Esophagus squamous epithelium (tissue), 5 donors: ENCODE measurements around the gene GCNT2. TPM values are rescaled to one million over a fixed set of nuclear protein-coding genes. Genes with fewer than 3 reads are reported as not detected.

Experiments
- DNase-seq: peaks from one replicate; lab custom pipeline; 2025; lab: John Stamatoyannopoulos, UW
- H3K27ac ChIP-seq, 4 donors: fragments of 200-600 bp; sonication (generic); one replicate each; pipeline ENCODE4 v1.5.1; 2016 to 2019; ENCODE audit warnings: mild to moderate bottlenecking in 1 of 4
- H3K27me3 ChIP-seq, 4 donors: fragments of 200-600 bp; sonication (generic); 1 replicate in 3 of 4; 2 replicates in 1 of 4; pipeline versions ENCODE4 v1.5.1 to v1.6.0; 2017 to 2021; ENCODE audit warnings: antibody characterized with exemption in 1 of 4
- H3K36me3 ChIP-seq, 3 donors: fragments of 200-600 bp; sonication (generic); one replicate each; pipeline ENCODE4 v1.5.1; 2016 to 2019
- H3K4me1 ChIP-seq, 3 donors: fragments of 200-600 bp; sonication (generic); one replicate each; pipeline ENCODE4 v1.5.1; 2017 to 2019
- H3K4me3 ChIP-seq, 4 donors: fragments of 200-600 bp; sonication (generic); 1 replicate in 3 of 4; 2 replicates in 1 of 4; pipeline ENCODE4 v1.5.1; 2016 to 2019; ENCODE audit warnings: mild to moderate bottlenecking in 2 of 4, moderate library complexity in 1 of 4
- H3K9me3 ChIP-seq, 3 donors: fragments of 200-600 bp; sonication (generic); one replicate each; pipeline ENCODE4 v1.5.1; 2016 to 2019
- CTCF ChIP-seq, 6 experiments: fragments of 450-650 bp in 4 of 6; fragments of 200-600 bp in 2 of 6; sonication (generic) in 2 of 6; IDR thresholded peaks; one replicate each; pipeline ENCODE4 v1.5.1; 2016 to 2019; ENCODE audit warnings: antibody characterized with exemption in 6 of 6, mild to moderate bottlenecking in 4 of 6, moderate library complexity in 4 of 6
- POLR2A ChIP-seq, 4 donors: fragments of 450-650 bp; IDR thresholded peaks; one replicate each; pipeline ENCODE4 v1.6.1; 2017; ENCODE audit warnings: antibody characterized with exemption in 4 of 4, mild to moderate bottlenecking in 4 of 4, moderate library complexity in 3 of 4
- WGBS, 2 donors: methylation state at CpG; one replicate each; pipeline ENCODE4 v1.1.5; 2018; 5-methylcytosine and 5-hydroxymethylcytosine counted together
- intact Hi-C: fragments of 100-400 bp; cut with DNase I; formaldehyde crosslinking; loops from one replicate; pipeline ENCODE4 v1.15.0; 2022
- total RNA-seq, 4 donors: library from RNA; depleted of rRNA; stranded (reverse); fragments of >200 nt; gene quantifications; one replicate each; pipeline ENCODE4 v1.1.0, GENCODE V29; 2016
- donor health status: DM: yes; HTN: yes; CAD: no.

Gene GCNT2
- total RNA-seq, 4 donors from 2014 or later = 6.9 to 17.2 (median 8.9) TPM

GRCh38 chr6:10537726-10538125 is 16.6 kb downstream of the GCNT2 start:
- no peak for DNase-seq
- Histone ChIP-seq H3K27ac (no peak overlapping the region), H3K4me3 (no peak overlapping the region), H3K9me3 (no peaks in the 10 kb centered on the region), H3K36me3 (no peaks in the 10 kb centered on the region), H3K27me3 (no peaks in the 10 kb centered on the region), H3K4me1 (no peaks in the 10 kb centered on the region)
- intact Hi-C loops = no loop called here
- WGBS, 2 donors = 93% methylated on average over 5 of the region's 5 CpGs
- TF ChIP-seq CTCF (IDR thresholded peaks at IDR 0.05) = no peak
- no peak for TF ChIP-seq POLR2A (IDR thresholded peaks at IDR 0.05)

- intact Hi-C loops = no loop called here
- Histone ChIP-seq H3K9me3 (no peaks in the 10 kb centered on the region), H3K36me3 (no peaks in the 10 kb centered on the region), H3K27me3 (no peaks in the 10 kb centered on the region), H3K27ac (no peak overlapping the region), H3K4me1 (no peaks in the 10 kb centered on the region), H3K4me3 (no peak overlapping the region)
- no peak for DNase-seq
- WGBS, 2 donors = 82 to 91% methylated on average over 4 of the region's 4 CpGs
- TF ChIP-seq POLR2A (IDR thresholded peaks at IDR 0.05) (no peak), CTCF (IDR thresholded peaks at IDR 0.05) (no peak)
These were observed 19.1 kb downstream of the GCNT2 start for GRCh38 chr6:10540073-10540746.

GRCh38 chr6:10541591-10541990 is 20.4 kb downstream of the GCNT2 start:
- intact Hi-C loops = no loop called here
- 79 to 100% methylated on average over 1 of the region's 1 CpG for WGBS, 2 donors
- no peaks in the 10 kb centered on the region for H3K9me3 ChIP-seq
- TF ChIP-seq CTCF (IDR thresholded peaks at IDR 0.05) (no peak), POLR2A (IDR thresholded peaks at IDR 0.05) (no peak)
- no peaks in the 10 kb centered on the region for H3K36me3 ChIP-seq
- no peak for DNase-seq
- H3K27ac ChIP-seq = no peak overlapping the region
- no peaks in the 10 kb centered on the region for H3K4me1 ChIP-seq
- H3K4me3 ChIP-seq = no peak overlapping the region
- H3K27me3 ChIP-seq = no peaks in the 10 kb centered on the region

GRCh38 chr6:10542213-10542612 is 21.1 kb downstream of the GCNT2 start:
- intact Hi-C loops = no loop called here
- WGBS, 2 donors = 81 to 82% methylated on average over 2 of the region's 2 CpGs

More at GRCh38 chr6:10542213-10542612, 21.1 kb downstream of the GCNT2 start:
- H3K9me3 ChIP-seq = no peaks in the 10 kb centered on the region
- H3K36me3 ChIP-seq = no peaks in the 10 kb centered on the region
- TF ChIP-seq POLR2A (IDR thresholded peaks at IDR 0.05) (no peak), CTCF (IDR thresholded peaks at IDR 0.05) (no peak)
- peaks cover 0 to under 1% (median 0%) of the 10 kb centered on the region in 3 donors for H3K4me1 ChIP-seq
- no peak overlapping the region for H3K27ac ChIP-seq
- no peak overlapping the region for H3K4me3 ChIP-seq
- DNase-seq = no peak
- H3K27me3 ChIP-seq = no peaks in the 10 kb centered on the region
